Uterus (tissue), 4 donors: ENCODE results near the gene SH3PXD2B. TPM values are rescaled to one million over a fixed set of nuclear protein-coding genes. Genes with fewer than 3 reads are reported as not detected.

Source experiments
- DNase-seq, 2 donors: peaks; one replicate each; pipeline ENCODE4 v3.0.0-alpha.2; 2019 to 2020
- H3K27ac ChIP-seq, 2 donors: fragments of 200-600 bp; sonication (generic); 1 replicate in 1 of 2; 2 replicates in 1 of 2; pipeline ENCODE4 v1.5.1; 2016 to 2018
- H3K27me3 ChIP-seq, 2 donors: fragments of 200-600 bp; sonication (generic); one replicate each; pipeline ENCODE4 v1.5.1; 2018 to 2019; ENCODE audit warnings: control low read depth in 1 of 2
- H3K36me3 ChIP-seq, 2 donors: fragments of 200-600 bp; sonication (generic); one replicate each; pipeline ENCODE4 v1.5.1; 2019; ENCODE audit warnings: control low read depth in 1 of 2
- H3K4me1 ChIP-seq, 2 donors: fragments of 200-600 bp; sonication (generic); one replicate each; pipeline ENCODE4 v1.5.1; 2018 to 2019; ENCODE audit warnings: control low read depth in 1 of 2
- H3K4me3 ChIP-seq, 2 donors: fragments of 200-600 bp; sonication (generic); 1 replicate in 1 of 2; 2 replicates in 1 of 2; pipeline ENCODE4 v1.5.1; 2018 to 2019; ENCODE audit warnings: mild to moderate bottlenecking in 1 of 2
- H3K9me3 ChIP-seq, 2 donors: fragments of 200-600 bp; sonication (generic); one replicate each; pipeline ENCODE4 v1.5.1; 2019; ENCODE audit warnings: control low read depth in 1 of 2
- POLR2A ChIP-seq, 2 donors: fragments of 450-650 bp; IDR thresholded peaks; one replicate each; pipeline ENCODE4 v1.6.1; 2016; ENCODE audit warnings: antibody characterized with exemption in 2 of 2, mild to moderate bottlenecking in 1 of 2, moderate library complexity in 1 of 2
- intact Hi-C: fragments of 100-400 bp; cut with DNase I; formaldehyde crosslinking; loops from one replicate; pipeline ENCODE4 v1.15.1; 2023; ENCODE audit warnings: low total_unique reads
- total RNA-seq, 4 donors: library from RNA; depleted of rRNA in 3 of 4; stranded (reverse); fragments of >200 nt in 3 of 4; gene quantifications; one replicate each; pipeline versions ENCODE4 v1.1.0 to v1.2.4, GENCODE V29; 2014 to 2023
- TF ChIP-seq, protein P1 (sequence below), 4 experiments: fragments of 200-600 bp in 2 of 4; fragments of 450-650 bp in 2 of 4; sonication (generic) in 2 of 4; IDR thresholded peaks; one replicate each; pipeline ENCODE4 v1.5.1; 2016 to 2019; ENCODE audit warnings: antibody characterized with exemption in 4 of 4, mild to moderate bottlenecking in 2 of 4, moderate library complexity in 1 of 4
- donor health status: DM: yes; HTN: yes; CAD: no.

The SH3PXD2B gene
- total RNA-seq, 4 donors from 2014 or later: 26.1 to 82.6 (median 31.0) TPM

- Histone ChIP-seq H3K36me3 (no peaks in the 10 kb centered on the region), H3K9me3 (no peaks in the 10 kb centered on the region), H3K4me1 (peaks cover 4 to 16% of the 10 kb centered on the region in 2 donors), H3K27me3 (no peaks in the 10 kb centered on the region), H3K4me3 (no peak overlapping the region), H3K27ac (peak overlapping the region; percentile 83 to 95)
- DNase-seq: peak in 1 of 2 donors; percentile 38
- TF ChIP-seq POLR2A (IDR thresholded peaks at IDR 0.05): no peak
- TF ChIP-seq, protein P1, sequence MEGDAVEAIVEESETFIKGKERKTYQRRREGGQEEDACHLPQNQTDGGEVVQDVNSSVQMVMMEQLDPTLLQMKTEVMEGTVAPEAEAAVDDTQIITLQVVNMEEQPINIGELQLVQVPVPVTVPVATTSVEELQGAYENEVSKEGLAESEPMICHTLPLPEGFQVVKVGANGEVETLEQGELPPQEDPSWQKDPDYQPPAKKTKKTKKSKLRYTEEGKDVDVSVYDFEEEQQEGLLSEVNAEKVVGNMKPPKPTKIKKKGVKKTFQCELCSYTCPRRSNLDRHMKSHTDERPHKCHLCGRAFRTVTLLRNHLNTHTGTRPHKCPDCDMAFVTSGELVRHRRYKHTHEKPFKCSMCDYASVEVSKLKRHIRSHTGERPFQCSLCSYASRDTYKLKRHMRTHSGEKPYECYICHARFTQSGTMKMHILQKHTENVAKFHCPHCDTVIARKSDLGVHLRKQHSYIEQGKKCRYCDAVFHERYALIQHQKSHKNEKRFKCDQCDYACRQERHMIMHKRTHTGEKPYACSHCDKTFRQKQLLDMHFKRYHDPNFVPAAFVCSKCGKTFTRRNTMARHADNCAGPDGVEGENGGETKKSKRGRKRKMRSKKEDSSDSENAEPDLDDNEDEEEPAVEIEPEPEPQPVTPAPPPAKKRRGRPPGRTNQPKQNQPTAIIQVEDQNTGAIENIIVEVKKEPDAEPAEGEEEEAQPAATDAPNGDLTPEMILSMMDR (IDR thresholded peaks at IDR 0.05): no peak
- intact Hi-C loops: no loop called here
Observed at GRCh38 chr5:172444626-172445365, 9.5 kb downstream of the SH3PXD2B start.

- Histone ChIP-seq H3K36me3 (no peaks in the 10 kb centered on the region), H3K4me1 (peaks cover 4 to 16% of the 10 kb centered on the region in 2 donors), H3K27ac (peak overlapping the region; percentile 83 to 95), H3K4me3 (no peak overlapping the region), H3K9me3 (no peaks in the 10 kb centered on the region), H3K27me3 (no peaks in the 10 kb centered on the region)
- TF ChIP-seq, protein P1 (IDR thresholded peaks at IDR 0.05): no peak
- TF ChIP-seq POLR2A (IDR thresholded peaks at IDR 0.05): no peak
- intact Hi-C loops: no loop called here
- DNase-seq: peak in 1 of 2 donors; percentile 42
Observed at GRCh38 chr5:172444110-172444510, 10.2 kb downstream of the SH3PXD2B start.

DNA sequence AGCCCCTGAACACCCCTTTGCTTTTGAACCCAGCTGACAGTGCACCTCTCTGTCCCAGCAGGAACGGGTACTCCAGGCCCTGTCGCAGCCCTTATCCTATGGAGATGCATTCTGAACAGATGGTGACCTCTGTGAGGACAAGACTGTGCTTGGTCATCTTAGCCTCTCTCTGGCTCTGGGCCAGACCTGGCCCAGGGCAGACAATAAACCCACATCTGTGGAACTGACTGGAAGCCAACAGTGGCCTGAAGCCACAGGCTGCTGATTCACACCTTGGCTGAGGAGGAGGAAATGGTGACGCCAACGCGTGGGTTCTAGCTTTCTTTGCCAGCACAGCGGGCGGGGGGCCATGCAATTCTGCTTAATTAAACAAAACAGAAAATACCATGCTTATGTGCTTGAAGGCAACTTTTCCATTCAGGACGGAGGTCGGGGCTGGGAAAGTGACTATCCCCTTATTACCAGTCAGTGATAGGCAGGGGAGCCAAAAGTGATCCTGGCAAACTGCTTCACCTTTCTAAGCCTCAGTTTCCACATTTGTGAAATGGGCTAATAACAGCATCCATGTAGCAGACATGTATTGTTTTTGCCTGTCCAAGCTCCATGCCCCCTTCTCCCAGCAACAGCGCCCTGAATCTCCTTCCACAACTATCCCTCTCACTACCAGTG lies 10.8 kb downstream of the SH3PXD2B start:
- TF ChIP-seq POLR2A (IDR thresholded peaks at IDR 0.05): no peak
- TF ChIP-seq, protein P1 (IDR thresholded peaks at IDR 0.05): no peak
- peaks cover 4 to 16% of the 10 kb centered on the region in 2 donors for H3K4me1 ChIP-seq
- intact Hi-C loops: no loop called here
- peak overlapping the region; percentile 83 to 95 for H3K27ac ChIP-seq
- peak; percentile 93 to 95 for DNase-seq
- H3K36me3 ChIP-seq: no peaks in the 10 kb centered on the region
- no peaks in the 10 kb centered on the region for H3K9me3 ChIP-seq
- H3K27me3 ChIP-seq: no peaks in the 10 kb centered on the region
- H3K4me3 ChIP-seq: no peak overlapping the region

DNA sequence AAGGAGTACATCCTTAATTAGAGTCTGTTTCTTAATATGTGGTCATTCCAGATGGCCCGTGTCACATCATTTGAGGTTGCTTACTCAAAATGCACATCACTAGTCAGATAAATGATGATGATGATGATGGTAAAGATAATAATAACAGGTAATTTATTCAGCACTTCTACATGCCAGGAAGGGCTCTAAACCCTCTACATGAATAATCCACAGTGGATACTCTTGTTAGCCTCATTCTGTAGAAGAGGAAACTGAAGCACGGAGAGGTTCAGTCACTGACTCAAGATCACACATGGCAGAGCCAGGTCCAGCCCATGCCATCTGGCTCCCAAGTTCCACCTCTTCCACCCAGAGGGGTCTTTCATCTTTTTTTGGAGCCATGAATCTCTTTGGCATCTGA lies 11.7 kb downstream of the SH3PXD2B start:
- intact Hi-C loops: no loop called here
- H3K4me3 ChIP-seq: no peak overlapping the region
- H3K4me1 ChIP-seq: peaks cover 8 to 24% of the 10 kb centered on the region in 2 donors
- no peaks in the 10 kb centered on the region for H3K36me3 ChIP-seq
- peak overlapping the region; percentile 83 to 95 for H3K27ac ChIP-seq
- H3K27me3 ChIP-seq: no peaks in the 10 kb centered on the region
- TF ChIP-seq POLR2A (IDR thresholded peaks at IDR 0.05): no peak
- TF ChIP-seq, protein P1 (IDR thresholded peaks at IDR 0.05): no peak
- no peaks in the 10 kb centered on the region for H3K9me3 ChIP-seq
- no peak for DNase-seq

GRCh38 chr5:172441262-172441751 lies 13.0 kb downstream of the SH3PXD2B start:
- H3K27me3 ChIP-seq: no peaks in the 10 kb centered on the region

More at GRCh38 chr5:172441262-172441751, 13.0 kb downstream of the SH3PXD2B start:
- peaks cover 11 to 24% of the 10 kb centered on the region in 2 donors for H3K4me1 ChIP-seq
- intact Hi-C loops: no loop called here
- TF ChIP-seq POLR2A (IDR thresholded peaks at IDR 0.05): no peak
- TF ChIP-seq, protein P1 (IDR thresholded peaks at IDR 0.05): no peak
- no peaks in the 10 kb centered on the region for H3K36me3 ChIP-seq
- no peak overlapping the region for H3K4me3 ChIP-seq
- peak overlapping the region; percentile 83 to 95 for H3K27ac ChIP-seq
- no peaks in the 10 kb centered on the region for H3K9me3 ChIP-seq
- DNase-seq: peak in 1 of 2 donors; percentile 56
